Muscle layer of duodenum (tissue), 2 donors: ENCODE results near the gene ALDH1L1.

ENCODE experiments used
- H3K27ac ChIP-seq: one replicate; pipeline ENCODE4 v1.7.0; 2013; ENCODE audit warnings: mild to moderate bottlenecking, low read length
- H3K27me3 ChIP-seq: one replicate; pipeline ENCODE4 v1.7.0; 2013; ENCODE audit warnings: low read depth, mild to moderate bottlenecking, control low read depth, low read length
- H3K36me3 ChIP-seq, 2 donors: one replicate each; pipeline ENCODE4 v1.7.0; 2013; ENCODE audit warnings: low read length in 2 of 2, control low read depth in 1 of 2, mild to moderate bottlenecking in 1 of 2; ENCODE audit not compliant: insufficient read depth in 2 of 2, control insufficient read depth in 1 of 2
- H3K4me1 ChIP-seq, 2 donors: one replicate each; pipeline ENCODE4 v1.7.0; 2013; ENCODE audit warnings: low read length in 2 of 2, mild to moderate bottlenecking in 2 of 2, control low read depth in 1 of 2, moderate library complexity in 1 of 2; ENCODE audit not compliant: insufficient read depth in 2 of 2, control insufficient read depth in 1 of 2
- H3K4me3 ChIP-seq, 2 donors: one replicate each; pipeline ENCODE4 v1.7.0; 2013; ENCODE audit warnings: low read length in 2 of 2, low read depth in 1 of 2, mild to moderate bottlenecking in 1 of 2
- H3K9me3 ChIP-seq, 2 donors: one replicate each; pipeline ENCODE4 v1.7.0; 2013; ENCODE audit warnings: low read length in 2 of 2, control low read depth in 1 of 2, mild to moderate bottlenecking in 1 of 2; ENCODE audit not compliant: control insufficient read depth in 1 of 2
- donor health status: healthy.

Gene ALDH1L1

GRCh38 chr3:126191246-126191645, 10.9 kb upstream of the ALDH1L1 start:
- no peak overlapping the region for H3K4me3 ChIP-seq
- H3K27ac ChIP-seq = no peak overlapping the region
- no peaks in the 10 kb centered on the region for H3K27me3 ChIP-seq

GRCh38 chr3:126187920-126188319, 7.5 kb upstream of the ALDH1L1 start:
- no peak overlapping the region for H3K27ac ChIP-seq

More at GRCh38 chr3:126191246-126191645, 10.9 kb upstream of the ALDH1L1 start:
- no peaks in the 10 kb centered on the region for H3K36me3 ChIP-seq
- no peaks in the 10 kb centered on the region for H3K9me3 ChIP-seq
- H3K4me1 ChIP-seq = no peaks in the 10 kb centered on the region

GRCh38 chr3:126186749-126187148, 6.4 kb upstream of the ALDH1L1 start:
- no peaks in the 10 kb centered on the region for H3K27me3 ChIP-seq
- no peak overlapping the region for H3K27ac ChIP-seq
- no peaks in the 10 kb centered on the region for H3K9me3 ChIP-seq
- H3K4me1 ChIP-seq = no peaks in the 10 kb centered on the region
- H3K4me3 ChIP-seq = no peak overlapping the region
- H3K36me3 ChIP-seq = no peaks in the 10 kb centered on the region

More at GRCh38 chr3:126187920-126188319, 7.5 kb upstream of the ALDH1L1 start:
- H3K9me3 ChIP-seq = no peaks in the 10 kb centered on the region
- H3K4me3 ChIP-seq = no peak overlapping the region
- H3K4me1 ChIP-seq = no peaks in the 10 kb centered on the region
- H3K36me3 ChIP-seq = no peaks in the 10 kb centered on the region
- no peaks in the 10 kb centered on the region for H3K27me3 ChIP-seq

- no peak overlapping the region for H3K27ac ChIP-seq
- no peaks in the 10 kb centered on the region for H3K4me1 ChIP-seq
- H3K27me3 ChIP-seq = peaks cover 3% of the 10 kb centered on the region
- no peaks in the 10 kb centered on the region for H3K9me3 ChIP-seq
- H3K36me3 ChIP-seq = no peaks in the 10 kb centered on the region
- H3K4me3 ChIP-seq = no peak overlapping the region
Measured at GRCh38 chr3:126186271-126186670, 5.9 kb upstream of the ALDH1L1 start.

GRCh38 chr3:126184465-126185000, 4.1 kb upstream of the ALDH1L1 start:
- Histone ChIP-seq H3K4me1 (peaks cover 0 to 14% of the 10 kb centered on the region in 2 donors), H3K27me3 (peaks cover 13% of the 10 kb centered on the region), H3K36me3 (no peaks in the 10 kb centered on the region), H3K9me3 (no peaks in the 10 kb centered on the region), H3K4me3 (no peak overlapping the region), H3K27ac (no peak overlapping the region)

- no peaks in the 10 kb centered on the region for H3K36me3 ChIP-seq
- H3K27me3 ChIP-seq = peaks cover 13% of the 10 kb centered on the region
- peak overlapping the region in 1 of 2 donors; percentile 69 for H3K4me3 ChIP-seq
- peaks cover 0 to 14% of the 10 kb centered on the region in 2 donors for H3K4me1 ChIP-seq
- H3K9me3 ChIP-seq = no peaks in the 10 kb centered on the region
- H3K27ac ChIP-seq = no peak overlapping the region
Measured at GRCh38 chr3:126181398-126181725, 976 bp upstream of the ALDH1L1 start.

GRCh38 chr3:126179825-126180476, 435 bp downstream of the ALDH1L1 start:
- Histone ChIP-seq H3K27me3 (peaks cover 13% of the 10 kb centered on the region), H3K27ac (no peak overlapping the region), H3K9me3 (no peaks in the 10 kb centered on the region), H3K36me3 (no peaks in the 10 kb centered on the region), H3K4me3 (peak overlapping the region; percentile 7 to 69), H3K4me1 (peaks cover 0 to 14% of the 10 kb centered on the region in 2 donors)

GRCh38 chr3:126170073-126170777, 10.2 kb downstream of the ALDH1L1 start:
- H3K4me1 ChIP-seq = no peaks in the 10 kb centered on the region
- no peaks in the 10 kb centered on the region for H3K36me3 ChIP-seq
- no peak overlapping the region for H3K27ac ChIP-seq
- no peaks in the 10 kb centered on the region for H3K9me3 ChIP-seq
- H3K27me3 ChIP-seq = peaks cover 3% of the 10 kb centered on the region
- no peak overlapping the region for H3K4me3 ChIP-seq

- H3K27ac ChIP-seq = no peak overlapping the region
- H3K9me3 ChIP-seq = no peaks in the 10 kb centered on the region
- no peaks in the 10 kb centered on the region for H3K4me1 ChIP-seq
- no peak overlapping the region for H3K4me3 ChIP-seq
- peaks cover 3% of the 10 kb centered on the region for H3K27me3 ChIP-seq
- no peaks in the 10 kb centered on the region for H3K36me3 ChIP-seq
Measured at GRCh38 chr3:126167566-126167965, 12.8 kb downstream of the ALDH1L1 start.

- Histone ChIP-seq H3K4me3 (no peak overlapping the region), H3K27ac (no peak overlapping the region), H3K9me3 (no peaks in the 10 kb centered on the region), H3K4me1 (no peaks in the 10 kb centered on the region), H3K27me3 (peaks cover 3% of the 10 kb centered on the region), H3K36me3 (no peaks in the 10 kb centered on the region)
Measured at GRCh38 chr3:126166009-126166408, 14.4 kb downstream of the ALDH1L1 start.

GRCh38 chr3:126161309-126161708, 19.1 kb downstream of the ALDH1L1 start:
- no peaks in the 10 kb centered on the region for H3K36me3 ChIP-seq
- no peak overlapping the region for H3K27ac ChIP-seq
- H3K4me3 ChIP-seq = no peak overlapping the region
- no peaks in the 10 kb centered on the region for H3K4me1 ChIP-seq
- H3K27me3 ChIP-seq = peaks cover 3% of the 10 kb centered on the region
- no peaks in the 10 kb centered on the region for H3K9me3 ChIP-seq
